Ectodermal cell (in vitro differentiated cells): ENCODE results near the gene SH3RF2. TPM values are rescaled to one million over a fixed set of nuclear protein-coding genes. Genes with fewer than 3 reads are reported as not detected.
"Not testable (repeated sequence)": the region's sequence is repeated elsewhere in the genome, so short reads cannot be mapped to it uniquely, and the experiment has no call there.

Source experiments
- H3K27ac ChIP-seq: 2 replicates; pipeline ENCODE4 v1.7.0; 2013; ENCODE audit warnings: mild to moderate bottlenecking, low read depth, low read length; ENCODE audit not compliant: insufficient read depth, poor library complexity, severe bottlenecking
- H3K27me3 ChIP-seq: 2 replicates; pipeline ENCODE4 v1.7.0; 2013; ENCODE audit warnings: mild to moderate bottlenecking, low read length; ENCODE audit not compliant: insufficient read depth, control insufficient read depth, poor library complexity, severe bottlenecking
- H3K36me3 ChIP-seq: one replicate; pipeline ENCODE4 v1.7.0; 2013; ENCODE audit warnings: low read length; ENCODE audit not compliant: control insufficient read depth, insufficient read depth
- H3K4me1 ChIP-seq: one replicate; pipeline ENCODE4 v1.7.0; 2013; ENCODE audit warnings: low read length; ENCODE audit not compliant: control insufficient read depth, insufficient read depth
- H3K4me3 ChIP-seq: 2 replicates; pipeline ENCODE4 v1.7.0; 2013; ENCODE audit warnings: low read depth, low read length, control low read depth; ENCODE audit not compliant: insufficient read depth
- H3K9me3 ChIP-seq: 2 replicates; pipeline ENCODE4 v1.7.0; 2013; ENCODE audit warnings: mild to moderate bottlenecking, low read length, moderate library complexity; ENCODE audit not compliant: control insufficient read depth
- WGBS, 2 experiments: methylation state at CpG; one replicate each; pipeline ENCODE4 v1.1.7; 2013; ENCODE audit warnings: missing lambda C conversion rate in 2 of 2; 5-methylcytosine and 5-hydroxymethylcytosine counted together
- polyA plus RNA-seq, 4 experiments: library from polyadenylated mRNA; stranded (reverse); fragments of 50-300 nt; gene quantifications; one replicate each; pipeline ENCODE4 v1.2.3, GENCODE V29; 2013

The SH3RF2 gene
- 1.5 TPM for polyA plus RNA-seq (2013, experiment 1 of 4)
- 2.7 TPM for polyA plus RNA-seq (2013, experiment 2 of 4)
- 1.9 TPM for polyA plus RNA-seq (2013, experiment 3 of 4)
- polyA plus RNA-seq (2013, experiment 4 of 4) = 1.8 TPM

DNA sequence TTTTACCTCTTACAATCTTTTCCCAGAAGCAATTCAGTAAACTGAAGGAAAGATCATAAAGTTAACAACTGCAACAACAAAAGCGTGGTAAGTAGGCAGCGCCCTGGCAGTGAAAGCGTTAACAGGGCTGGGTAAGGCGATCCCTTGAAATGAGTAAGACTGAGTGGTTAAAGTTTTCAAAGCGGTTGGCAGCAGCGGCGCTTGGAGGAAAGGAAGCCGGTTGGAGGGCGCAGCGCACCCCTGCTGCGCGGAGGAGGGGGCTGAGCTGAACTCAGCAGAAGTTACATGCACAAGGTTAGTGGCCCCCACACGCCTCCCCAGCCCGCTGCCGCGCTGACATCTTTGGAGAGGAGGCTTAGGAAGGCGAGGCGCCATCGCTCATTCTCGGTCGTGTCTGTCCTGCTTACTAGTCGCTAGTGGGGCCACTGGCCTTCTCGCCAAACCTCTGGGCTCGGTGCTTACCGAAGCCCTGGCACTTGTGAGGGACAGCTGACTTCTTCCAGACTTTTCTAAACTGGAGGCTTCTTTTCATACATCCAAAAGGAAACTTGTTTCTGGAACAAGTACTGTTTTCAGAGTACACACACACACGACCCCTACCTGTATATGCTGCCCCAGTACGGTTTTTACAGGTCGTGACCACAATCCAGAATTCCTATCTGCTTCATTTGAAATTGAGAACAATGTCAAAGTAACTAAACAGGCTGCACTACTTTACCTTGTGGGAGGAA, at the start of gene SH3RF2:
TSS of gene SH3RF2 (plus strand) at position 178 of the 731 bp plus-strand sequence. CDS start 1,351 bp downstream, outside the sequence.
- Histone ChIP-seq H3K36me3 (no peaks in the 10 kb centered on the region), H3K9me3 (no peaks in the 10 kb centered on the region), H3K4me1 (peaks cover 42% of the 10 kb centered on the region), H3K4me3 (peak within 1 kb of the TSS; percentile 26), H3K27ac (peak within 1 kb of the TSS; percentile 9), H3K27me3 (no peaks in the 10 kb centered on the region)
- 1 to 2% methylated on average over 28 of the region's 28 CpGs for WGBS, 2 experiments

DNA sequence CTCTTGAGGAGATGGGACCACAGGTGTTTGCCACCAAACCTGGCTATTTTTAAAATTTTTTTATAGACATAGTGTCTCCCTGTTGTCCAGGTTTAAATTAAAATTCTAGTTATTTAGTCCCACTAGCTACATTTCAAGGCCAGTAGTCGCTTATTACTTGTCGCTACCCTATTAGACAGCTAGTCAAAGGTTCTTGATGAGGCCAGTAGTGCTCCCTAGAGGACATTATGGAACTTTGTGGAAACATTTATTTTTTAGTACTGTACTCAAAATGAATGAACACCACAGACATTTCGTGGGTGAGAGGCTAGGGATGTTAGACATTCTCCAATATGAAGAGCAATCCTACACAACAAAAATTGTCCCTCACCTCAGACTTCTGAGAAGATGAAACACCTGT, 49.2 kb upstream of the SH3RF2 start:
- 89 to 96% methylated on average over 3 of the region's 3 CpGs for WGBS, 2 experiments
- no peaks in the 10 kb centered on the region for H3K27me3 ChIP-seq

DNA sequence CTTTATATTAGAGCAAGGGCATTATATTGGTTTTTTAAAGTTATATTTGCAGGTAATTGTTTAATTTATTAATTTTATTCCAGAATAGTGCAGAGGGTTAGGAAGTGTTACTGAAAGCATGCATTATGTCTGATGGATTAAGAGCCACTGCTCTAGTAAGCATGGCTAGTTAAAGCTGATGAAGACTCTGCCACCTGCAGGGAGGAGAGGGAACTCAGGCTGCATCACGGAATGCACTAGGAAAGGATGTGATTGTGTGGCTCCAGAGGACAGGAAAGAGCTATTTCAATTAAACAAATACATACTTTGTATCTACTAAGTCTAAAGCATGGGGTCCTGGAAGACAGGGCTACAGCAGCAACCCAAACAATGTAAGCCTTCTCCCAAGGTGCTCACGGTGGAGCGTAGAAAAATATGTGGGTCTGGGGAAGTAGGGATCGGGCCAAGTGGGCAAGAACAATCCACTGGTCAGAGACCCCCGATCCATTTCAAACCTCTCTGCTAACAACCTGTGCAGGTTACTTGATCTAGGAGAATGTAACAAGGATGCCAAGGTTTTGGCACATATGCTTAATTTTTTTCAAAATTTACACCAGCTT, 48.3 kb upstream of the SH3RF2 start:
- WGBS, 2 experiments = 70 to 78% methylated on average over 5 of the region's 5 CpGs
- no peaks in the 10 kb centered on the region for H3K27me3 ChIP-seq
- no peak overlapping the region for H3K27ac ChIP-seq
- peaks cover 3% of the 10 kb centered on the region for H3K9me3 ChIP-seq
- no peak overlapping the region for H3K4me3 ChIP-seq
- H3K36me3 ChIP-seq = no peaks in the 10 kb centered on the region
- H3K4me1 ChIP-seq = no peaks in the 10 kb centered on the region

More for the DNA sequence above, 49.2 kb upstream of the SH3RF2 start:
- Histone ChIP-seq H3K27ac (no peak overlapping the region), H3K36me3 (no peaks in the 10 kb centered on the region), H3K4me3 (no peak overlapping the region), H3K4me1 (no peaks in the 10 kb centered on the region), H3K9me3 (peaks cover 3% of the 10 kb centered on the region)

GRCh38 chr5:145889611-145890010, 46.8 kb upstream of the SH3RF2 start:
- WGBS, 2 experiments = 87 to 94% methylated on average over 2 of the region's 2 CpGs
- no peak overlapping the region for H3K27ac ChIP-seq
- H3K9me3 ChIP-seq = peaks cover 3% of the 10 kb centered on the region
- no peak overlapping the region for H3K4me3 ChIP-seq
- H3K27me3 ChIP-seq = no peaks in the 10 kb centered on the region
- H3K36me3 ChIP-seq = no peaks in the 10 kb centered on the region
- no peaks in the 10 kb centered on the region for H3K4me1 ChIP-seq

GRCh38 chr5:145891378-145891777, 45.0 kb upstream of the SH3RF2 start:
- H3K4me1 ChIP-seq, H3K4me3 ChIP-seq, H3K27me3 ChIP-seq, H3K9me3 ChIP-seq, H3K27ac ChIP-seq, H3K36me3 ChIP-seq: not testable (repeated sequence)
- WGBS, 2 experiments = 93 to 96% methylated on average over 10 of the region's 10 CpGs

DNA sequence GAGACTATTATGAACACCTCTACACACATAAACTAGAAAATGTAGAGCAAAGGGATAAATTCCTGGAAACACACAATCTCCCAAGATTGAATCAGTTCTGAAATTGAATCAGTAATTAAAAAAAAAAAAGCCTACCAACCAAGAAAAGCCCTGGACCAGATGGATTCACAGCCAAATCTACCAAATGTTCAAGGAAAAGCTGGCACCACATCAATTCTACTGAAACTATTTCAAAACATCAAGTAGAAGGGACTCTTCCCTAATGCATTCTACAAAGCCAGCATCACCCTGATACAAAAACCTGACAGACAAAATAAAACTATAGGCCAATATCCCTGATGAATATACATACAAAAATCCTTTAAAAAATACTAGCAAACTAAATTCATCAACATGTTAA, 38.2 kb upstream of the SH3RF2 start:
- H3K36me3 ChIP-seq = no peaks in the 10 kb centered on the region
- H3K4me3 ChIP-seq = no peak overlapping the region
- no peaks in the 10 kb centered on the region for H3K27me3 ChIP-seq
- H3K4me1 ChIP-seq = no peaks in the 10 kb centered on the region
- no peak overlapping the region for H3K27ac ChIP-seq
- H3K9me3 ChIP-seq = no peaks in the 10 kb centered on the region

- no peak overlapping the region for H3K4me3 ChIP-seq
- 88 to 94% methylated on average over 1 of the region's 1 CpG for WGBS, 2 experiments
- no peaks in the 10 kb centered on the region for H3K4me1 ChIP-seq
- H3K9me3 ChIP-seq = no peaks in the 10 kb centered on the region
- H3K27me3 ChIP-seq = no peaks in the 10 kb centered on the region
- H3K27ac ChIP-seq = no peak overlapping the region
- no peaks in the 10 kb centered on the region for H3K36me3 ChIP-seq
Measured at GRCh38 chr5:145902421-145902820, 34.0 kb upstream of the SH3RF2 start.

- 93 to 94% methylated on average over 3 of the region's 3 CpGs for WGBS, 2 experiments
- H3K27ac ChIP-seq = no peak overlapping the region
- H3K4me1 ChIP-seq = no peaks in the 10 kb centered on the region
- no peaks in the 10 kb centered on the region for H3K36me3 ChIP-seq
- no peaks in the 10 kb centered on the region for H3K9me3 ChIP-seq
- H3K27me3 ChIP-seq = no peaks in the 10 kb centered on the region
- no peak overlapping the region for H3K4me3 ChIP-seq
Measured at GRCh38 chr5:145903113-145903512, 33.3 kb upstream of the SH3RF2 start.

DNA sequence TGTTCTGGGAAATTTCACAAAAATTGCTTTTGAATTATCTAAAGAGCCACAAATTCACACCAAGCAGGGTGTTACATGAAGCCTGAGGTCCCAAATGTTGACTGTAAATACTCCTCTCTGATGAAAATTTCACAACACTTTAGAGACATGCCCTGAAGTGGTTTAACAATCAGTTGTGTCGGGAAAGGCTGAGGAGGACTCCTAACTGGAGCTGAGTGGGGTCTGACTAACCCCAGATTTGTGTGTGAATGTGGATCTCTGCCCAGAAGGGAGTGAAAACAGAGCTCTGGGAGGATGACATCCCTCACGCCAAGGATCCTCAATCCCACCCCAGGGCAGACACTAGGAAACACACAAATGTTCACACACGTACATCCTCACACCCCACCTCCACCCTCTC, 32.5 kb upstream of the SH3RF2 start:
- H3K36me3 ChIP-seq = no peaks in the 10 kb centered on the region
- H3K27ac ChIP-seq = no peak overlapping the region
- WGBS, 2 experiments = 86 to 88% methylated on average over 3 of the region's 3 CpGs
- H3K9me3 ChIP-seq = no peaks in the 10 kb centered on the region
- H3K27me3 ChIP-seq = no peaks in the 10 kb centered on the region
- H3K4me1 ChIP-seq = no peaks in the 10 kb centered on the region
- H3K4me3 ChIP-seq = no peak overlapping the region

DNA sequence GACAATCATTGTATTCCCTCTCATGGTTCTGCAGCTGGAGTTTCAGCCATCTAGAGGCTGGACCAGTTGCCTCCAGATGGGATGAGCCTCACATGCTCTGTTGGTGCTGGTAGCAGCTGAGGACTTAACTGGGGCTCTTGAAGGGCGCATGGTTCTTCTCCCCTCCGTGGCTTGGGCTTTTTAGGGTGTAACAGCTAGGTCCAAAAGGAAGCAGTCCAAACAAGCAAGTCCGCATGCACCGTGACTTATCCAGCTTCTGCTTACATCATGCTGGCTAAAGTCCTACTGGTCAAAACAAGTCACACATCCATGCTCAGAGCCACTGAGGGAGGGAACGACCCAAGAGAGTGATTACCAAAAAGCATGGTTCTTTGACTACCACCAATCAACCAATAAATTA, 31.6 kb upstream of the SH3RF2 start:
- no peak overlapping the region for H3K27ac ChIP-seq

More for the DNA sequence above, 31.6 kb upstream of the SH3RF2 start:
- Histone ChIP-seq H3K9me3 (no peaks in the 10 kb centered on the region), H3K4me1 (no peaks in the 10 kb centered on the region), H3K4me3 (no peak overlapping the region), H3K36me3 (no peaks in the 10 kb centered on the region), H3K27me3 (no peaks in the 10 kb centered on the region)
- 90 to 91% methylated on average over 5 of the region's 5 CpGs for WGBS, 2 experiments
